ENCODE results near the gene TMEM132A.

DNA sequence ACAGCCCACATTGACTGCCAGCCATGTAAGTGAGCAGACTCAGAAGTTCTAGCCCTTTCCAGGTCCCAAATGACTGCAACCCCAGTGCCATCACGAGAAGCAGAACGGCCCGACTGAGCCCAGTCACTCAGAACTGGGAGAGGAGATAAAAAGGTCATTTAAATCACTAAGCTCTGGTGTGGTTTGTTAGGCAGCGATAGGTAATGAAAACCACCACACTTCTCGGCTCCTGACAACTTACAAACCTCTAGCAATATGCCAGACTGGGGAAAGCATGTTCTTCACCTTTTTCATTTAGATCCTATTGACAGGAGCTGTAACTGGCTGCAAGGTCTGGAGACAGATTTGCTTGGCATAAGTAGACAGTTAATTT, 21.0 kb downstream of the TMEM132A start:
- no peak for TF ChIP-seq CTCF (conservative IDR thresholded peaks at IDR 0.05 in 1 of 2, IDR thresholded peaks at IDR 0.05 in 1 of 2; ENCODE audit: low read depth in 1 of 2, low read length in 2 of 2)
- no peak for TF ChIP-seq EZH2 (IDR thresholded peaks at IDR 0.05; ENCODE audit: low read length, missing control alignments)
